GM12878 (cell line): ENCODE results near the gene DNAJC25. TPM values are rescaled to one million over a fixed set of nuclear protein-coding genes. Genes with fewer than 3 reads are reported as not detected.

Experiments
- ATAC-seq: fragments of 200-7000 bp; cut with Tn5 transposase; 3 replicates; pipeline ENCODE4 v1.9.1; 2020; ENCODE audit warnings: mild to moderate bottlenecking, moderate library complexity
- BruUV-seq: library from RNA; stranded (reverse); fragments of 400-500 nt; replicated peaks from 2 replicates; lab custom pipeline; 2021; lab: Mats Ljungman, UMichigan
- CTCF ChIA-PET: fragments of 300-600 bp; sonication (Branson Sonifier 250); formaldehyde crosslinking; extraction: SDS; loops from one replicate; lab custom pipeline; 2021; ENCODE audit warnings: inconsistent platforms; lab: Yijun Ruan, JAX
- POLR2A ChIA-PET: fragments of 350-600 bp; formaldehyde crosslinking; extraction: SDS; loops from one replicate; lab custom pipeline; 2021; ENCODE audit warnings: inconsistent platforms; lab: Charles Lee
- RAD21 ChIA-PET: fragments of 300-600 bp; sonication (Branson Sonifier 250); formaldehyde crosslinking; loops from one replicate; lab custom pipeline; 2023; ENCODE audit warnings: antibody characterized with exemption; ENCODE audit not compliant: unreplicated experiment; lab: Charles Lee
- SMC1A ChIA-PET: fragments of 300-600 bp; sonication (Branson Sonifier 250); formaldehyde crosslinking; loops from one replicate; lab custom pipeline; 2023; ENCODE audit not compliant: unreplicated experiment, uncharacterized antibody; lab: Charles Lee
- DNase-seq: peaks from one replicate; pipeline ENCODE4 v3.0.0-alpha.2; 2011; ENCODE audit warnings: low read depth, low spot score
- FAIRE-seq: peaks from 3 replicates; lab custom pipeline; 2011; peaks lifted over from hg19 to GRCh38; lab: Jason Lieb, UNC
- H2AFZ ChIP-seq: 2 replicates; pipeline ENCODE4 v1.6.0; 2011; ENCODE audit warnings: low read depth, low read length, control low read depth; ENCODE audit not compliant: control insufficient read depth
- H3K27ac ChIP-seq: 2 replicates; pipeline ENCODE4 v1.5.1; 2011; ENCODE audit warnings: control low read depth; ENCODE audit not compliant: control insufficient read depth, insufficient read depth
- H3K27me3 ChIP-seq, 2 experiments: replicated peaks in 1 of 2; 2 replicates each; pipeline versions ENCODE4 v1.6.0 to v1.6.1; 2011; ENCODE audit warnings: low read length in 1 of 2; ENCODE audit not compliant: control insufficient read depth in 2 of 2, insufficient read depth in 2 of 2
- H3K36me3 ChIP-seq, 2 experiments: 2 replicates each; pipeline ENCODE4 v1.5.1; 2011; ENCODE audit warnings: low read length in 1 of 2; ENCODE audit not compliant: control insufficient read depth in 2 of 2, insufficient read depth in 2 of 2
- H3K4me1 ChIP-seq: 2 replicates; pipeline ENCODE4 v1.6.1; 2011; ENCODE audit warnings: mild to moderate bottlenecking, low read length, moderate library complexity, mixed read lengths; ENCODE audit not compliant: control insufficient read depth, insufficient read depth
- H3K4me2 ChIP-seq: 2 replicates; pipeline ENCODE4 v1.6.0; 2011; ENCODE audit warnings: control low read depth; ENCODE audit not compliant: control insufficient read depth, insufficient read depth
- H3K4me3 ChIP-seq: fragments of 200-600 bp; sonication (generic); 2 replicates; pipeline ENCODE4 v1.5.1; 2016
- H3K79me2 ChIP-seq: 2 replicates; pipeline ENCODE4 v1.6.0; 2011; ENCODE audit warnings: low read length; ENCODE audit not compliant: control insufficient read depth, insufficient read depth
- H3K9ac ChIP-seq: 2 replicates; pipeline ENCODE4 v1.8.0; 2011; ENCODE audit warnings: low read length, control low read depth, mixed read lengths; ENCODE audit not compliant: control insufficient read depth, insufficient read depth
- H3K9me3 ChIP-seq: replicated peaks from 3 replicates; pipeline ENCODE4 v1.5.1; 2011; ENCODE audit warnings: mild to moderate bottlenecking, low read length; ENCODE audit not compliant: control insufficient read depth, insufficient read depth
- H4K20me1 ChIP-seq: 2 replicates; pipeline ENCODE4 v1.6.0; 2011; ENCODE audit not compliant: control insufficient read depth, insufficient read depth
- BRCA1 ChIP-seq: IDR thresholded peaks from 2 replicates; pipeline ENCODE4 v1.6.1; 2011; ENCODE audit warnings: low read depth, low read length, improper control_type of control experiment
- CHD1 ChIP-seq: IDR thresholded peaks from 2 replicates; pipeline ENCODE4 v1.6.1; 2012; ENCODE audit warnings: low read depth, low read length, improper control_type of control experiment
- CREB1 ChIP-seq: IDR thresholded peaks from 2 replicates; pipeline ENCODE4 v1.6.1; 2012; ENCODE audit warnings: low read depth, mild to moderate bottlenecking, inconsistent platforms
- GATAD2B ChIP-seq: fragments of 450-650 bp; conservative IDR thresholded peaks from 2 replicates; pipeline ENCODE4 v1.6.1; 2017; ENCODE audit warnings: low read depth, mild to moderate bottlenecking, moderate library complexity
- HDAC6 ChIP-seq: fragments of 200-600 bp; sonication (generic); IDR thresholded peaks from one replicate; pipeline ENCODE4 v1.8.0; 2017; ENCODE audit warnings: antibody characterized with exemption; ENCODE audit not compliant: unreplicated experiment
- KAT2A ChIP-seq: conservative IDR thresholded peaks from 2 replicates; pipeline ENCODE4 v1.6.1; 2011; ENCODE audit warnings: low read depth, low read length; ENCODE audit not compliant: control insufficient read depth
- MYB ChIP-seq: fragments of 150-350 bp; IDR thresholded peaks from 2 replicates; pipeline ENCODE4 v1.6.1; 2014; ENCODE audit warnings: mild to moderate bottlenecking, low read depth, low read length, borderline replicate concordance
- NFYA ChIP-seq: IDR thresholded peaks from 2 replicates; pipeline ENCODE4 v1.6.1; 2011; ENCODE audit warnings: low read depth, mild to moderate bottlenecking, low read length, improper control_type of control experiment, borderline replicate concordance
- RAD21 ChIP-seq: IDR thresholded peaks from 2 replicates; pipeline ENCODE4 v1.6.1; 2011; ENCODE audit warnings: mild to moderate bottlenecking, low read depth, low read length, moderate library complexity; ENCODE audit not compliant: insufficient read depth
- TAF1 ChIP-seq: IDR thresholded peaks from 2 replicates; pipeline ENCODE4 v1.6.1; 2011; ENCODE audit warnings: mild to moderate bottlenecking, low read depth, low read length, borderline replicate concordance
- TBL1XR1 ChIP-seq: IDR thresholded peaks from 2 replicates; pipeline ENCODE4 v1.6.1; 2012; ENCODE audit warnings: low read depth, low read length, improper control_type of control experiment
- TCF3 ChIP-seq: IDR thresholded peaks from 2 replicates; pipeline ENCODE4 v1.6.1; 2012; ENCODE audit warnings: low read depth, mild to moderate bottlenecking, low read length, borderline replicate concordance; ENCODE audit not compliant: insufficient read depth
- WGBS: methylation state at CpG from one replicate; pipeline ENCODE4 v1.1.6; 2016; ENCODE audit warnings: low lambda C conversion rate; ENCODE audit not compliant: insufficient replicate concordance, insufficient coverage; ENCODE audit errors: missing lambda C conversion rate; 5-methylcytosine and 5-hydroxymethylcytosine counted together
- in situ Hi-C: fragments of 300-500 bp; cut with MboI; formaldehyde crosslinking; loops from 9 replicates; pipeline ENCODE4 v1.14.3; 2018; ENCODE audit warnings: mixed read lengths
- intact Hi-C: fragments of 100-400 bp; cut with micrococcal nuclease; formaldehyde crosslinking; loops from one replicate; pipeline ENCODE4 v1.14.2; 2022; ENCODE audit not compliant: unreplicated experiment
- polyA plus RNA-seq, 11 experiments: library from polyadenylated mRNA; depleted of rRNA in 4 of 11; unstranded in 6 of 11; stranded (reverse) in 5 of 11; fragments of >200 nt; fragmentation: Nextera tagmentation in 4 of 11; fragmentation: Illumina TruSeq in 1 of 11; extraction: Ambion mirVana in 4 of 11; extraction: Trizol in 1 of 11; gene quantifications; 1 replicate in 1 of 11; 2 replicates in 10 of 11; pipeline versions ENCODE4 v1.2.1 to v1.2.3, GENCODE V29; 2011 to 2016; ENCODE audit warnings: inconsistent platforms in 2 of 11, missing spikeins in 2 of 11, low read depth in 1 of 11
- total RNA-seq, 4 experiments: library from RNA; depleted of rRNA in 3 of 4; stranded (reverse); fragments of >200 nt in 3 of 4; fragmentation: Illumina TruSeq in 1 of 4; extraction: Trizol in 1 of 4; gene quantifications; 2 replicates each; pipeline versions ENCODE4 v1.2.1 to v1.2.3, GENCODE V29; 2013 to 2021
- TF ChIP-seq, protein P1 (sequence below): fragments of 450-650 bp; IDR thresholded peaks from 2 replicates; pipeline ENCODE4 v1.6.1; 2017; ENCODE audit warnings: mild to moderate bottlenecking, moderate library complexity

Gene DNAJC25
- total and polyA plus RNA-seq, 10 of the 15 experiments (the other 5 are each of a cell fraction or from before 2014, with no cell fraction given), result 2.4 to 6.4 (median 4.0) TPM

DNA sequence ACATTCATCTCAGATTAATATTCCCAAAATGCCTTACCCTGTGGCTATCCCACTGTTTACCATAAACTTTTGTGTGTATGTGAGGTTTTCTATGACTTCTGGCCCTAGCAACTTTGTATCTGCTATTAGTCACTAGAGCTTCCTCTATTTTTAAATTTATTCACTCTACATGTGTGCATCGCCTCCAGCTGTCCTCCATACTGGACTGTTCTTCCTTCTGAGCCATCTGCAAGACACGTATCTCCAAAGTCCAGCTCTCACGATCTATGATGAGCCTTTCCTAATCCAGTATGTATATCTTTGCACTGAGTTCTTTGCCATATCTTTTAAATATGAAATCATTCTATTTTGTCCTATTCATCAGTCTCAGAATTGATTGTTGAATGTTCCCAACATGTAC lies 28.6 kb downstream of the DNAJC25 start:
- intact Hi-C loops (no loop called here), in situ Hi-C loops (no loop called here)
- WGBS, result 98% methylated on average over 3 of the region's 3 CpGs

More for the DNA sequence above, 28.6 kb downstream of the DNAJC25 start:
- DNase-seq, result no peak
- Histone ChIP-seq H3K79me2 (no peaks in the 10 kb centered on the region; the same call in 1 of the 2 replicates), H3K4me3 (no peak overlapping the region), H2AFZ (no peak overlapping the region), H3K27ac (no peak overlapping the region), H3K36me3 (peaks cover 0 to under 1% of the 10 kb centered on the region in 2 experiments; a peak in 1 of 4 replicates), H3K4me1 (peaks cover 6% of the 10 kb centered on the region), H4K20me1 (no peaks in the 10 kb centered on the region), H3K4me2 (no peak overlapping the region), H3K9me3 (no peaks in the 10 kb centered on the region), H3K9ac (no peak overlapping the region), H3K27me3 (no peaks in the 10 kb centered on the region)
- ChIA-PET CTCF (no interaction called here), RAD21 (no interaction called here), POLR2A (no interaction called here), SMC1A (no interaction called here)
- TF ChIP-seq, protein P1, sequence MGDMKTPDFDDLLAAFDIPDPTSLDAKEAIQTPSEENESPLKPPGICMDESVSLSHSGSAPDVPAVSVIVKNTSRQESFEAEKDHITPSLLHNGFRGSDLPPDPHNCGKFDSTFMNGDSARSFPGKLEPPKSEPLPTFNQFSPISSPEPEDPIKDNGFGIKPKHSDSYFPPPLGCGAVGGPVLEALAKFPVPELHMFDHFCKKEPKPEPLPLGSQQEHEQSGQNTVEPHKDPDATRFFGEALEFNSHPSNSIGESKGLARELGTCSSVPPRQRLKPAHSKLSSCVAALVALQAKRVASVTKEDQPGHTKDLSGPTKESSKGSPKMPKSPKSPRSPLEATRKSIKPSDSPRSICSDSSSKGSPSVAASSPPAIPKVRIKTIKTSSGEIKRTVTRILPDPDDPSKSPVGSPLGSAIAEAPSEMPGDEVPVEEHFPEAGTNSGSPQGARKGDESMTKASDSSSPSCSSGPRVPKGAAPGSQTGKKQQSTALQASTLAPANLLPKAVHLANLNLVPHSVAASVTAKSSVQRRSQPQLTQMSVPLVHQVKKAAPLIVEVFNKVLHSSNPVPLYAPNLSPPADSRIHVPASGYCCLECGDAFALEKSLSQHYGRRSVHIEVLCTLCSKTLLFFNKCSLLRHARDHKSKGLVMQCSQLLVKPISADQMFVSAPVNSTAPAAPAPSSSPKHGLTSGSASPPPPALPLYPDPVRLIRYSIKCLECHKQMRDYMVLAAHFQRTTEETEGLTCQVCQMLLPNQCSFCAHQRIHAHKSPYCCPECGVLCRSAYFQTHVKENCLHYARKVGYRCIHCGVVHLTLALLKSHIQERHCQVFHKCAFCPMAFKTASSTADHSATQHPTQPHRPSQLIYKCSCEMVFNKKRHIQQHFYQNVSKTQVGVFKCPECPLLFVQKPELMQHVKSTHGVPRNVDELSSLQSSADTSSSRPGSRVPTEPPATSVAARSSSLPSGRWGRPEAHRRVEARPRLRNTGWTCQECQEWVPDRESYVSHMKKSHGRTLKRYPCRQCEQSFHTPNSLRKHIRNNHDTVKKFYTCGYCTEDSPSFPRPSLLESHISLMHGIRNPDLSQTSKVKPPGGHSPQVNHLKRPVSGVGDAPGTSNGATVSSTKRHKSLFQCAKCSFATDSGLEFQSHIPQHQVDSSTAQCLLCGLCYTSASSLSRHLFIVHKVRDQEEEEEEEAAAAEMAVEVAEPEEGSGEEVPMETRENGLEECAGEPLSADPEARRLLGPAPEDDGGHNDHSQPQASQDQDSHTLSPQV, result no peak
- TF ChIP-seq CHD1 (no peak), TBL1XR1 (no peak), TAF1 (no peak), TCF3 (no peak), CREB1 (no peak), NFYA (no peak), MYB (no peak), BRCA1 (no peak), KAT2A (no peak), RAD21 (no peak), GATAD2B (no peak), HDAC6 (no peak)
- FAIRE-seq, result no peak
- no peak for ATAC-seq
- no TSS peak for BruUV-seq
